Duodenal mucosa (tissue), 2 donors: Measurements from ENCODE around the gene KITLG.

Experiments
- H3K27ac ChIP-seq: one replicate; pipeline ENCODE4 v1.7.0; 2013; ENCODE audit warnings: low read depth, low read length
- H3K27me3 ChIP-seq, 2 donors: one replicate each; pipeline ENCODE4 v1.7.0; 2013; ENCODE audit warnings: low read length in 2 of 2, control low read depth in 1 of 2; ENCODE audit not compliant: insufficient read depth in 2 of 2, control insufficient read depth in 1 of 2
- H3K36me3 ChIP-seq, 2 donors: one replicate each; pipeline ENCODE4 v1.7.0; 2013; ENCODE audit warnings: low read length in 2 of 2, control low read depth in 1 of 2; ENCODE audit not compliant: insufficient read depth in 2 of 2, control insufficient read depth in 1 of 2
- H3K4me1 ChIP-seq, 2 donors: one replicate each; pipeline ENCODE4 v1.7.0; 2013; ENCODE audit warnings: low read length in 2 of 2, control low read depth in 1 of 2; ENCODE audit not compliant: insufficient read depth in 2 of 2, control insufficient read depth in 1 of 2
- H3K4me3 ChIP-seq, 2 donors: one replicate each; pipeline ENCODE4 v1.7.0; 2013; ENCODE audit warnings: low read length in 2 of 2, low read depth in 1 of 2
- H3K9ac ChIP-seq, 2 donors: one replicate each; pipeline ENCODE4 v1.7.0; 2013; ENCODE audit warnings: low read length in 2 of 2, low read depth in 1 of 2
- H3K9me3 ChIP-seq, 2 donors: one replicate each; pipeline ENCODE4 v1.7.0; 2013; ENCODE audit warnings: low read length in 2 of 2, control low read depth in 1 of 2; ENCODE audit not compliant: control insufficient read depth in 1 of 2

Gene KITLG

DNA sequence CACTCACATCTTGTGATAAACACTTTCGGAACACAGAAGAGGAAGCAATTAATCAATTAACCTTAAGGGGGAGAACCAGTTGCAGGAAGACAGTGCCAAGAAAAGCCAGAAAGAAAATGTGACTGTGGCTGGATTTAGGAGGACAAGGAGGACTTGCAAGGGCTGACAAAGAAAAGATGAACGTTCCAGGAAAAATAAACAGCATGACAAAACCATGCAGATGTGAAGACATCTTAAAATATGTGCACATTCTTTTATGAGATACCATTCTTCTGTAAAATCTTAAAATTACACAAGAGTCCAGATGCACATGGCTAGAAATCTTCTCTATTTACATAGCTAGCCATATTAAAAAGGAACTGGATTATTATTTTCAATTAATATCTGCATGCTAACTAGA, 33.4 kb downstream of the KITLG start:
- Histone ChIP-seq H3K27me3 (no peaks in the 10 kb centered on the region), H3K4me3 (no peak overlapping the region), H3K9ac (no peak overlapping the region), H3K9me3 (no peaks in the 10 kb centered on the region), H3K36me3 (peaks cover 0 to 10% of the 10 kb centered on the region in 2 donors), H3K4me1 (peaks cover 0 to 5% of the 10 kb centered on the region in 2 donors), H3K27ac (no peak overlapping the region)

DNA sequence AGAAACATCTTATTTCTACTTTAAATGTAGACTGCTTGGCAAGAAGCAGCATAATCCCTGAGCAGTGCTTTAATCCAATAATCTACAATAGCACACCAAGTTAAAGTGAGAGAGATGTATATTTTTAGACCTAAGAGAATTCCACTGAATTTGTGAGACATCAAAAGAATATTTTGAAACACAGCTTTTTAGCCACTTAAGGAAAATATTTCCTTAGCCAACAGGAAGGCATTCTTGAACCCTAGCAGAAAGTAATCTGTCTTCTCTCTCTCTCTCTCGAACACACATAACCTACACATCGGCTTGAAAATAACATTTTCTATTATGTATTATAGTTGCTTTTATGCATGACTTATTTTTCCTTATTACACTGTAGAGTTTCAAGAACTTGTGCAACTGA, 34.0 kb downstream of the KITLG start:
- H3K27me3 ChIP-seq: no peaks in the 10 kb centered on the region
- H3K9me3 ChIP-seq: no peaks in the 10 kb centered on the region
- peaks cover 0 to 13% of the 10 kb centered on the region in 2 donors for H3K36me3 ChIP-seq
- no peak overlapping the region for H3K9ac ChIP-seq
- H3K27ac ChIP-seq: no peak overlapping the region
- H3K4me3 ChIP-seq: no peak overlapping the region
- H3K4me1 ChIP-seq: peaks cover 0 to 5% of the 10 kb centered on the region in 2 donors

DNA sequence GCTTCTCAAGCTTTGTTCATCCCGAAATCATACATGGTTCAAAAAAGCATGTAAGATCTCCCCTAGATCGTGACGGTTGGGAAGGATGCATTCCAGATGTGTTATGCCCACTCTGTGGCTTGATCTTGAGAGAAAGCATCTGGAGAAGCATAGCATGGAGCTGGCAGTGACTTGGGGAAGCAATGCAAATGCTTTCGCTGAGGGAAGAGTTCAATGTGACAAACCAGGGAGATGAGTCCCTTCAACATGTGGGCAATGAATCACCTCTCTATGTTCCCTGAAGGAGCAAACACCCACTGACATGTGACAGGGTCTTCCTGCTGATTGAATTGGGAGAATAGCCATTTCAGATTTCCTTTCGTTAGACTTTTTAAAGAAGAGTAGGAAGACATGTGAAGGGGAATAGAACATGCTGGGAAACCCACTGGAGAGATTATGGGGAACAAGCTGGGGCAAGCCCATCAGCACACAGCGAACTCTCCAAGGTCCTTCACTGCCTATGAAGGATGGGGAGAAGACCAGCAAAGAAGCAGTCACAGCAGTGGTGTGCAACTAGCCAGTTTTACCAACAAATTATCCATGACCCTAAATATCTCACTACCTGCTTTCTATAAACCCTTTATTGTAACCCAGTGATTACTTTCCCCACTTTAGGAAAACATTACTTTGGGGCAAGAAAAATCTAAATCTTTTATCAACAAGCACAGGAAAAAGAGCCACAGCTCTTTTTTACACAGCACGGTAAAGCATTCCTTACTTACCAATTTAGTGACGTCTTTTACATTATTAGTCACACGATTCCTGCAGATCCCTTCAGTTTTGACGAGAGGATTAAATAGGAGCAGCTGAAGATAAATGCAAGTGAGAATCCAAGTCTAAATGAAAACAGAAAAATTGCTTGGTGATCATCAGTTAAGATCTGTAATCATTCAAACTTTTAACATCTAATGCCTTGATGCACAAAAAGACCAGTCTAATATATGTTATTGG, 35.0 kb downstream of the KITLG start:
- H3K36me3 ChIP-seq: peaks cover 0 to 13% of the 10 kb centered on the region in 2 donors
- no peak overlapping the region for H3K4me3 ChIP-seq
- no peak overlapping the region for H3K9ac ChIP-seq
- no peaks in the 10 kb centered on the region for H3K9me3 ChIP-seq
- H3K27ac ChIP-seq: no peak overlapping the region
- no peaks in the 10 kb centered on the region for H3K27me3 ChIP-seq
- H3K4me1 ChIP-seq: peaks cover 0 to 5% of the 10 kb centered on the region in 2 donors

DNA sequence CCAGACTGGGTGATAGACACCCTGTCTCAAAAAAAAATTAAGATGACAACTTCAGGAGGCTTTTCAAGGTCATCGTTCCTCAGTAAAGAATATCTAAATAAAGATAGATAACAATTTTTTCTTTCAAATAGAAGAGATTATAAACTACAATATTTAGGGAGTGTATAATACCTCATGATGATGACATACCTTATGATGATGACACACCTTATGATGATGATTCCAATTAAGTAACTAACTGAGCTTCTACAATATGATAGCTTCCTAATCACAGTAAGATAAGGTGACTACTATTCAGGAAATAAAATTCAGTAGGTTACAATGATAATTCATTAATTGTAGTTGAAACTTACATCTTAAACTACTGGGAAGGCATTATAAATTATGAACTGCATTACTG, 40.4 kb downstream of the KITLG start:
- no peaks in the 10 kb centered on the region for H3K9me3 ChIP-seq
- H3K4me1 ChIP-seq: no peaks in the 10 kb centered on the region
- H3K36me3 ChIP-seq: peaks cover 0 to 10% of the 10 kb centered on the region in 2 donors
- no peak overlapping the region for H3K27ac ChIP-seq
- no peaks in the 10 kb centered on the region for H3K27me3 ChIP-seq
- no peak overlapping the region for H3K4me3 ChIP-seq
- H3K9ac ChIP-seq: no peak overlapping the region

DNA sequence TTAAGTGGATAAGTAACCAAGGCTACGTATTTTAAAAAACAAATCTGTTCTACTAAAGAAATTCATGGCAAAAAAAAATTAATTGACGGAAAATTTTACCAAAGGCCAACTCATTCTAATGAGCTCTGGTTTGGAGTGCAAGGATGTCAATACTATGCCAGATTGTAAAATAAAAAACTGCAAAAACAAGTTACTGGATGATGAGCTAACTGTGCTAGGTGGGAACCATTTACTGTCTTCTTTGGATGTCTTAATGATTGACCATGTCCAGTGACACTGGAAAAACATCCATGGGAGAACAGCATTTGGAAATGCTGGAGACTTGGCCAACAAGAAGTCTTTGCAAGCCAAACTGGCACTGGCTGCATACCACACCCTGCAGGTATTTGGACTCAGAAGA, 41.6 kb downstream of the KITLG start:
- Histone ChIP-seq H3K27ac (no peak overlapping the region), H3K9ac (no peak overlapping the region), H3K4me1 (no peaks in the 10 kb centered on the region), H3K36me3 (peaks cover 0 to 9% of the 10 kb centered on the region in 2 donors), H3K4me3 (no peak overlapping the region), H3K9me3 (no peaks in the 10 kb centered on the region), H3K27me3 (no peaks in the 10 kb centered on the region)

DNA sequence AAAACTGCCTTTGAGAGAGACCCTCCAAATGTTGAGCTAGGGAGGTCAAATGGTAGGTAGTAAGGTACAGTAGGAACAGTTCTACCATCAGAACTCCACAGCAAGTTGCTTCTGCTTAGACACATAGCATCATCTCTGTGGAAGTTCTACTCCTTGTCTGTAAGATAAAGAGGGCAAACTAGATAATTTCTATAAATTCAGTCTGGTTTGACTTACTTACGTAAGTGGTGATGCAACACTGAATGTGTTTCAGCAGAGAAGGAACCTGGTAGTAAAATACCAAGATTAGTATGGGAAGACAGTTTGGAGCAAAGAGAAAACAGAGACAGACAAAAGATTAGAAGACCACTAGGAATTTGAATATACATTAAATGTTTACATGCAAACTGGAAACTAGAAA, 42.0 kb downstream of the KITLG start:
- peaks cover 0 to 9% of the 10 kb centered on the region in 2 donors for H3K36me3 ChIP-seq
- no peak overlapping the region for H3K9ac ChIP-seq
- no peaks in the 10 kb centered on the region for H3K27me3 ChIP-seq
- no peak overlapping the region for H3K27ac ChIP-seq
- H3K4me1 ChIP-seq: no peaks in the 10 kb centered on the region
- no peak overlapping the region for H3K4me3 ChIP-seq
- H3K9me3 ChIP-seq: no peaks in the 10 kb centered on the region

DNA sequence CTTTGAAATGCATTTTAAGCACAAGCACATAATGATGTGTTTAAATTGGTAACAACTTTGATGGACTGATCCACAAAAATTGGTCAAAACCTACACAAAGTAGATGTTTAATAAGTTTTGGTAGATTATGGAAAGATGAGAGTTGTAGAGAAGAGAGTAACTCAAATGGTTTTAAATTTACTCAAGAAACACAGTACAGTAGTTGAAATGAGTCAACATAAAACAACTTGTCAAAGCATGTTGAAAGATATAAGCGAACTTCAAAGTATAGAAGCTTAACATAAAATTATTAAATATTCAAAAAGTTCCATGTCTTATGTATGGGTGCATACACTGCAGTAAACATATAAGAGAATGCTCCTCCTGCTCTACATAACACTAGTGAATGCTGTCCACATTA, 49.4 kb downstream of the KITLG start:
- Histone ChIP-seq H3K36me3 (peaks cover 0 to 4% of the 10 kb centered on the region in 2 donors), H3K9ac (no peak overlapping the region), H3K9me3 (no peaks in the 10 kb centered on the region), H3K4me3 (no peak overlapping the region), H3K4me1 (peaks cover 0 to 12% of the 10 kb centered on the region in 2 donors), H3K27me3 (no peaks in the 10 kb centered on the region), H3K27ac (no peak overlapping the region)

DNA sequence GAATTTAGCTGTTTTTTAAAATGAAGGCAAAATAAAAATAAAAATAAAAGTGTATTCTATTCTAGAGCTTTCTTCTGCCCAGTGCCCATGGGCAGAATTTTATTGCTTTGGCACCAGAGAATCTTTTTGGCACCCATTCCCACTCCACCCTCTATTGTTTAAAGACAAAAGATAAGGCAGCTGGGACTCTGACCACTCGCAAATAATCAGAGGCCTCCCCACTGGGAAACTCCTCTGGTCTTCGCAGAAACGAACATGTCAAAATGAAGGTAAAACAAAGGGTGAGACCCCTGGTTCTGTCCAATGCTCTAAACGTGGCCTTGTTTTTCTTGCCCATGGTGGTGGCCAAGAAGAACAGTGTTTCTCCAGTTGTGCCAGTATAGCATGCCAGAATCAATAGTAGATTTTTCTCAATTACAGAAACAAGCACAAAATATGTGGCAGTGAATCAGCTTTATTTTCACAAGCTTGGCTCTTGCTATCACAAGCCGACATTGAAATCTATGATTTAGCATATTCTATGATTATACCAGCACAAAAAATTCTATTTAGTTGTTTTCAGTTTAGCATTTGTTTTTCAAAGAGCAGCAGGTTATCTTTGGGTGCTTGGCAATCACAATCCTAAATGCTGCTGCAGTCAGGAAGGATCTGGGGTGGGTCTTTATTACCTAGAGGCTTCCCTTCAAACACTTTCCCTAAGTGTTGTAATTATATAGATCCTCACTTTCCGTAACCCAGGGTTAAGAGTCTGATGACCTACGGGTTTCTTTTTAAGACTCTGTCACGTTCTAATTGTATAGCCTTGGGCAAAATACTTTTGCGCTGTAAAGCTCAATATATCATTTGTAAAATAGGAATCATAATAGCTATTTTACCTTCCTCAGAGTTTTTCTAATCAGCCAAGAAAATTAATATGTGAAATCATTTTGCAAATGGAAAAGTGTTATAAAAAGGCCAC, 50.5 kb downstream of the KITLG start:
- peaks cover 3 to 4% of the 10 kb centered on the region in 2 donors for H3K36me3 ChIP-seq
- H3K27me3 ChIP-seq: no peaks in the 10 kb centered on the region
- no peak overlapping the region for H3K9ac ChIP-seq
- no peak overlapping the region for H3K27ac ChIP-seq
- H3K4me3 ChIP-seq: no peak overlapping the region
- H3K4me1 ChIP-seq: peaks cover 0 to 12% of the 10 kb centered on the region in 2 donors
- no peaks in the 10 kb centered on the region for H3K9me3 ChIP-seq

DNA sequence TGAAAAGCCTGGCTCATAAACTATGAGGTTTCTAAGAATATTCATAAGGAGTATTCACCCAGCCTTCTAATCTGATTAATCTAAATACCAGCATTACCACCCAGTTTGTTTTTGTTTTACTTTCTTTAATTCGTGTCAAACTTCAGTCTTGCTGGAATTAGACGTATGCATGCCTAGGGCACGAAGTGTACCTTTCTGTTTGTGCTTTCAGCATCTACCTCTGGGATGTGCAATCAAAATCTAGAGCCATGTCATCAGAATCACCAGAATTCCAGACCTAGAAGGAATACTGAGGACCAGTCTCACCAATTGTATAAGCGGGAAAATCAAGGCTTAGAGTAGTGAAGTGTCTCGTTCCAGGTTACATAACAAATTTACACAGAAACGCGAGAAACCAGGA, 57.3 kb downstream of the KITLG start:
- H3K4me3 ChIP-seq: no peak overlapping the region
- no peaks in the 10 kb centered on the region for H3K4me1 ChIP-seq
- no peak overlapping the region for H3K9ac ChIP-seq
- no peaks in the 10 kb centered on the region for H3K9me3 ChIP-seq
- H3K27me3 ChIP-seq: no peaks in the 10 kb centered on the region
- peaks cover 4 to 6% of the 10 kb centered on the region in 2 donors for H3K36me3 ChIP-seq
- H3K27ac ChIP-seq: no peak overlapping the region

DNA sequence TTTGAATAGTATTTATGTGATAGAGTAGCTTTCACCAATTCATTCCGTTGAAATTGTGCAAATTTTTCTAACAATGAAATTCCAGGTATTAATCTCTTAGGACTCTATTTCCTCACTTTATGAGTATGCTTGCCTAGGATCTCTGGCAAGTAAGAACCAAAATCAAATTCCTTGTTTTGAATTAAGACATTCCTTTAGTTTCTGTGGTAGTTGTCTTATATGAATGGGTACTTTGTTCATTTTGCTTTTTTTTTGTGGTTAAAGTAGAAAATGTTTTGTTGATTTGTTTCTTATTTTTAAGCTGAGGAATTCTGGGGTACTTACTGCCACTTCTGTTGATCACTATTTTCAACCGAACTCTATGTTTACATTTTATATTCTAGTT, 59.8 kb downstream of the KITLG start:
- Histone ChIP-seq H3K4me3 (no peak overlapping the region), H3K9me3 (no peaks in the 10 kb centered on the region), H3K36me3 (peaks cover 0 to 4% of the 10 kb centered on the region in 2 donors), H3K27me3 (no peaks in the 10 kb centered on the region), H3K9ac (no peak overlapping the region), H3K4me1 (no peaks in the 10 kb centered on the region), H3K27ac (no peak overlapping the region)
